ENCODE data around the gene EXOC3L2. TPM values are rescaled to one million over a fixed set of nuclear protein-coding genes. Genes with fewer than 3 reads are reported as not detected.

The EXOC3L2 gene
- total RNA-seq, 2 experiments from 2014 or later = not detected

DNA sequence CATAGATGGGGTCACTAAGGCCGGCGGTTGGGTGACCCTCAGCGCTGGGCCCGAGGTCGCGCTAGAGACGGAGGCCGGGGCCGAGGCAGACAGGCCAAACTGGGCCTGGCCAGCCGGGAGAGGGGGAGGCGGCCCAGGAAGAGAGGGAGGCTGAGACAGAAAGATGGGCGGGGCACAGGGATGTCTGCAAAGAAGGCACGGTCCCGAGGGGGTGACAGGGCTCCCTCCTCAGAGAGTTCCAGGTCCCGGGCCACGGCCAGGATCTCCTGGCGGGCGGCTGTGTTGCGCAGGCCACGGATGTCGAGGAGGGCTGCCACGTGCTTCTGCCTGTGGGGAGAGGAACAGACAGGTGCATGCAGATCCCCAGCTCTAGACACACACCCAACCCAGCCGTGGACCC is 32.2 kb downstream of the EXOC3L2 start:
- Histone ChIP-seq H3K27ac (ENCODE audit: low read depth in 1 of 2, low read length in 2 of 2) (no peak overlapping the region), H3K4me3 (ENCODE audit: low read length) (no peak overlapping the region), H3K9me3 (ENCODE audit: control insufficient read depth in 1 of 2, insufficient read depth in 1 of 2, low read length in 2 of 2) (no peaks in the 10 kb centered on the region), H3K27me3 (ENCODE audit: control insufficient read depth in 1 of 2, insufficient read depth in 2 of 2, low read length in 2 of 2) (peaks cover 33 to 41% of the 10 kb centered on the region in 2 experiments), H3K4me1 (ENCODE audit: insufficient read depth, low read length) (peaks cover 5% of the 10 kb centered on the region), H3K36me3 (ENCODE audit: insufficient read depth, low read length) (no peaks in the 10 kb centered on the region)
- no peak for DNase-seq
- Mint-ChIP-seq H3K27ac (no peak overlapping the region), H3K9me3 (no peaks in the 10 kb centered on the region), H3K4me1 (ENCODE audit: low read depth) (no peaks in the 10 kb centered on the region), H3K27me3 (peaks cover 29% of the 10 kb centered on the region), H3K4me3 (no peak overlapping the region), H3K36me3 (ENCODE audit: low read depth) (no peaks in the 10 kb centered on the region)
- TF ChIP-seq, protein P1, sequence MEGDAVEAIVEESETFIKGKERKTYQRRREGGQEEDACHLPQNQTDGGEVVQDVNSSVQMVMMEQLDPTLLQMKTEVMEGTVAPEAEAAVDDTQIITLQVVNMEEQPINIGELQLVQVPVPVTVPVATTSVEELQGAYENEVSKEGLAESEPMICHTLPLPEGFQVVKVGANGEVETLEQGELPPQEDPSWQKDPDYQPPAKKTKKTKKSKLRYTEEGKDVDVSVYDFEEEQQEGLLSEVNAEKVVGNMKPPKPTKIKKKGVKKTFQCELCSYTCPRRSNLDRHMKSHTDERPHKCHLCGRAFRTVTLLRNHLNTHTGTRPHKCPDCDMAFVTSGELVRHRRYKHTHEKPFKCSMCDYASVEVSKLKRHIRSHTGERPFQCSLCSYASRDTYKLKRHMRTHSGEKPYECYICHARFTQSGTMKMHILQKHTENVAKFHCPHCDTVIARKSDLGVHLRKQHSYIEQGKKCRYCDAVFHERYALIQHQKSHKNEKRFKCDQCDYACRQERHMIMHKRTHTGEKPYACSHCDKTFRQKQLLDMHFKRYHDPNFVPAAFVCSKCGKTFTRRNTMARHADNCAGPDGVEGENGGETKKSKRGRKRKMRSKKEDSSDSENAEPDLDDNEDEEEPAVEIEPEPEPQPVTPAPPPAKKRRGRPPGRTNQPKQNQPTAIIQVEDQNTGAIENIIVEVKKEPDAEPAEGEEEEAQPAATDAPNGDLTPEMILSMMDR (IDR thresholded peaks at IDR 0.05) = no peak
- ChIA-PET POLR2A (no interaction called here), CTCF (no interaction called here)
- ATAC-seq (ENCODE audit: poor library complexity) = no peak
- intact Hi-C loops (cut with DNase I, micrococcal nuclease) = no loop called here

DNA sequence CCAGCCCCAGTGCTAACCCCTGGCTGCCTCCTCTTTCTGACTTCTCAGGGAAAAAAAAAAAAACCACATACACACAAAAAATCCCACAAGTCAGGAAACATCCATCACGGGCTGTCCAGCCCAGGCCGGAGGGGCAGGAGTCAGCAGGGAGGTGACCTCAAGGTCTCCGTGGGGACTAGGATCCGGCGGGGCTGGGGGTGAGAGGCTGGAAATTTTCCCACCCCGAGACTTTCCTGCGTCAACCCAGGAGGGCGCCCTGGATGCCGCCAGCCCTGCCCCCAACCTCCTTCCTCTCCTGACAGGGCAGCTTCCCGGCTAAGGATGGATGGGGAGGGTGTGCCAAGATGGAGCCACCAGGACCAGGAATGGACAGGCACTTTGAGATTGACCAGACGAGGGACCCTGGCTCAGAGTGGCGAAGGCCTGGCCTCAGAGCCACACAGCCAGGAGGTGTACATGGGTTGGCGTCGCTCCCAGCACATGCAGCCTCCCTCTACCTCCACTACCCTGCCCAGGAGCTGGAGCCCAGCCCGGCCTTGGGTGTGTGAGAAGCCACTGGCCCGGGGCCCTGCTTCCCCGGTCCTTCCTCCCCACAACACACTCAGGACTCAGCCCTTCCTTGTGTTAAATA is 33.3 kb downstream of the EXOC3L2 start:
- intact Hi-C loops (cut with DNase I, micrococcal nuclease) = no loop called here
- TF ChIP-seq, protein P1 (IDR thresholded peaks at IDR 0.05) = no peak
- Histone ChIP-seq H3K9me3 (ENCODE audit: control insufficient read depth in 1 of 2, insufficient read depth in 1 of 2, low read length in 2 of 2) (no peaks in the 10 kb centered on the region), H3K36me3 (ENCODE audit: insufficient read depth, low read length) (no peaks in the 10 kb centered on the region), H3K4me3 (ENCODE audit: low read length) (no peak overlapping the region), H3K27me3 (ENCODE audit: control insufficient read depth in 1 of 2, insufficient read depth in 2 of 2, low read length in 2 of 2) (peaks cover 28 to 30% of the 10 kb centered on the region in 2 experiments), H3K27ac (ENCODE audit: low read depth in 1 of 2, low read length in 2 of 2) (no peak overlapping the region), H3K4me1 (ENCODE audit: insufficient read depth, low read length) (peaks cover 5% of the 10 kb centered on the region)
- peaks cover 21% of the 10 kb centered on the region for H3K27me3 Mint-ChIP-seq
- no peaks in the 10 kb centered on the region for H3K9me3 Mint-ChIP-seq
- DNase-seq (no peak), ATAC-seq (ENCODE audit: poor library complexity) (no peak)
- ChIA-PET POLR2A (no interaction called here), CTCF (no interaction called here)
- no peaks in the 10 kb centered on the region for H3K36me3 Mint-ChIP-seq (ENCODE audit: low read depth)
- H3K27ac Mint-ChIP-seq = no peak overlapping the region
- no peaks in the 10 kb centered on the region for H3K4me1 Mint-ChIP-seq (ENCODE audit: low read depth)
- H3K4me3 Mint-ChIP-seq = no peak overlapping the region

DNA sequence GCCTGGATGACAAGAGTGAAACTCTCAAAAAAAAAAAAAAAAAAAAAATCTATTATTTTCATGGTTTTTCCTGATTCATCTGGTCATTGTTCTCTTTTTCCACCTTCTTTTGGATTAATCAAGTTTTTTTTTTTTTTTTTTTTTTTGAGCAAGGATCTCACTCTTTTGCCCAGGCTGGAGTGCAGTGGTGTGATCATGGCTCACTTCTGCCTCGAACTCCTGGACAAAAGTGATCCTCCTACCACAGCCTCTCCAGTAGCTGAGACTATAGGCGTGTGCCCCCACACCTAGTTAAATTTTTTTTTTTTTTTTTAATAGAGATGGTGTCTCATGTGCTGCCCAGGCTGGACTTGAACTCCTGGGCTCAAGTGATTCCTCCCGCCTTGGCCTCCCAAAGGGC is 38.9 kb downstream of the EXOC3L2 start:
- intact Hi-C loops (cut with DNase I, micrococcal nuclease) = no loop called here
- Histone ChIP-seq H3K27me3 (ENCODE audit: control insufficient read depth in 1 of 2, insufficient read depth in 2 of 2, low read length in 2 of 2) (peaks cover 0 to 6% of the 10 kb centered on the region in 2 experiments), H3K27ac (ENCODE audit: low read depth in 1 of 2, low read length in 2 of 2) (no peak overlapping the region), H3K36me3 (ENCODE audit: insufficient read depth, low read length) (no peaks in the 10 kb centered on the region), H3K9me3 (ENCODE audit: control insufficient read depth in 1 of 2, insufficient read depth in 1 of 2, low read length in 2 of 2) (no peaks in the 10 kb centered on the region), H3K4me1 (ENCODE audit: insufficient read depth, low read length) (no peaks in the 10 kb centered on the region), H3K4me3 (ENCODE audit: low read length) (no peak overlapping the region)
- H3K27me3 Mint-ChIP-seq = no peaks in the 10 kb centered on the region
- ATAC-seq (ENCODE audit: poor library complexity) (no peak), DNase-seq (no peak)
- CTCF ChIA-PET = no interaction called here
- H3K4me1 Mint-ChIP-seq (ENCODE audit: low read depth) = no peaks in the 10 kb centered on the region
- POLR2A ChIA-PET = no interaction called here
- TF ChIP-seq, protein P1 (IDR thresholded peaks at IDR 0.05) = no peak
- H3K4me3 Mint-ChIP-seq = no peak overlapping the region
- no peaks in the 10 kb centered on the region for H3K9me3 Mint-ChIP-seq
- H3K27ac Mint-ChIP-seq = no peak overlapping the region
- no peaks in the 10 kb centered on the region for H3K36me3 Mint-ChIP-seq (ENCODE audit: low read depth)

Measured in CD4-positive, alpha-beta T cell (primary cell).